IMR-90 (cell line): ENCODE data around the gene NAPEPLD. TPM values are rescaled to one million over a fixed set of nuclear protein-coding genes. Genes with fewer than 3 reads are reported as not detected.

Experiments
- ATAC-seq: fragments of 200-7000 bp; cut with Tn5 transposase; 2 replicates; pipeline ENCODE4 v1.9.1; 2020; ENCODE audit warnings: low read depth, mild to moderate bottlenecking, moderate library complexity
- BruUV-seq: library from RNA; stranded (reverse); fragments of 400-500 nt; replicated peaks from 2 replicates; lab custom pipeline; 2021; lab: Mats Ljungman, UMichigan
- CTCF ChIA-PET: fragments of 300-600 bp; formaldehyde crosslinking; extraction: SDS; loops from one replicate; lab custom pipeline; 2021; ENCODE audit warnings: antibody characterized with exemption; lab: Yijun Ruan, JAX
- POLR2A ChIA-PET: fragments of 300-600 bp; sonication (Branson Sonifier 250); formaldehyde crosslinking; loops from one replicate; lab custom pipeline; 2022; ENCODE audit warnings: antibody characterized with exemption; ENCODE audit not compliant: unreplicated experiment; lab: Charles Lee
- DNase-seq: peaks from one replicate; pipeline ENCODE4 v3.0.0; 2013
- H2AFZ ChIP-seq: replicated peaks from 2 replicates; pipeline ENCODE3; 2013; ENCODE audit warnings: low read length, mild to moderate bottlenecking; ENCODE audit not compliant: poor library complexity
- H2AK5ac ChIP-seq: 2 replicates; pipeline ENCODE4 v1.6.1; 2013; ENCODE audit warnings: low read depth, low read length, inconsistent platforms
- H2AK9ac ChIP-seq: replicated peaks from 2 replicates; pipeline ENCODE3; 2013; ENCODE audit warnings: mild to moderate bottlenecking, low read depth, low read length, moderate library complexity; ENCODE audit not compliant: poor library complexity
- H2BK120ac ChIP-seq: 2 replicates; pipeline ENCODE4 v1.6.1; 2013; ENCODE audit warnings: low read depth, low read length, inconsistent platforms
- H2BK15ac ChIP-seq: 3 replicates; pipeline ENCODE4 v1.6.1; 2013; ENCODE audit warnings: low read depth, low read length, inconsistent platforms
- H2BK20ac ChIP-seq: 2 replicates; pipeline ENCODE4 v1.6.1; 2013; ENCODE audit warnings: low read depth, mild to moderate bottlenecking, inconsistent platforms, low read length, moderate library complexity
- H2BK5ac ChIP-seq: 2 replicates; pipeline ENCODE4 v1.6.1; 2013; ENCODE audit warnings: mild to moderate bottlenecking, low read depth, low read length, inconsistent platforms; ENCODE audit not compliant: poor library complexity, severe bottlenecking
- H3K14ac ChIP-seq: replicated peaks from 2 replicates; pipeline ENCODE4 v1.6.1; 2013; ENCODE audit warnings: low read depth, low read length, inconsistent platforms
- H3K18ac ChIP-seq: 2 replicates; pipeline ENCODE4 v1.6.1; 2013; ENCODE audit warnings: low read depth, low read length, control low read depth
- H3K23ac ChIP-seq: 2 replicates; pipeline ENCODE4 v1.6.1; 2013; ENCODE audit warnings: low read depth, low read length, inconsistent platforms
- H3K27ac ChIP-seq: 2 replicates; pipeline ENCODE4 v1.5.1; 2013; ENCODE audit warnings: mild to moderate bottlenecking, control low read depth, low read length; ENCODE audit not compliant: insufficient read depth
- H3K27me3 ChIP-seq: 2 replicates; pipeline ENCODE4 v1.6.1; 2013; ENCODE audit warnings: low read length; ENCODE audit not compliant: control insufficient read depth, insufficient read depth
- H3K36me3 ChIP-seq: 2 replicates; pipeline ENCODE4 v1.6.1; 2013; ENCODE audit warnings: low read length, mixed read lengths; ENCODE audit not compliant: control insufficient read depth, insufficient read depth
- H3K4ac ChIP-seq: 2 replicates; pipeline ENCODE4 v1.6.1; 2013; ENCODE audit warnings: low read depth, low read length, inconsistent platforms
- H3K4me1 ChIP-seq: 2 replicates; pipeline ENCODE4 v1.6.1; 2013; ENCODE audit warnings: low read length, mixed read lengths; ENCODE audit not compliant: control insufficient read depth, insufficient read depth
- H3K4me2 ChIP-seq: 2 replicates; pipeline ENCODE4 v1.6.1; 2013; ENCODE audit warnings: low read depth, mild to moderate bottlenecking, control low read depth, low read length, moderate library complexity
- H3K4me3 ChIP-seq: 2 replicates; pipeline ENCODE4 v1.5.1; 2013; ENCODE audit warnings: low read depth, mild to moderate bottlenecking, control low read depth, low read length, moderate library complexity; ENCODE audit not compliant: insufficient read depth
- H3K56ac ChIP-seq: 2 replicates; pipeline ENCODE4 v1.6.1; 2013; ENCODE audit warnings: low read length, inconsistent platforms; ENCODE audit not compliant: insufficient read depth; ENCODE audit errors: extremely low read depth
- H3K79me1 ChIP-seq, 2 experiments: 2 replicates each; pipeline ENCODE4 v1.6.1; 2013; ENCODE audit warnings: low read length in 2 of 2, inconsistent platforms in 1 of 2, low read depth in 1 of 2
- H3K9ac ChIP-seq: 2 replicates; pipeline ENCODE4 v1.6.1; 2013; ENCODE audit warnings: low read depth, low read length, control low read depth
- H3K9me1 ChIP-seq: 2 replicates; pipeline ENCODE4 v1.6.1; 2013; ENCODE audit warnings: low read length, inconsistent platforms; ENCODE audit not compliant: insufficient read depth
- H3K9me3 ChIP-seq: 2 replicates; pipeline ENCODE4 v1.6.1; 2013; ENCODE audit warnings: low read length; ENCODE audit not compliant: control insufficient read depth, insufficient read depth
- H4K20me1 ChIP-seq: 2 replicates; pipeline ENCODE4 v1.6.1; 2013; ENCODE audit warnings: low read length, inconsistent platforms; ENCODE audit not compliant: insufficient read depth
- H4K5ac ChIP-seq: 2 replicates; pipeline ENCODE4 v1.6.1; 2013; ENCODE audit warnings: mild to moderate bottlenecking, low read depth, low read length, control low read depth
- H4K8ac ChIP-seq, 2 experiments: 2 replicates each; pipeline ENCODE4 v1.6.1; 2013; ENCODE audit warnings: low read depth in 2 of 2, low read length in 2 of 2, control low read depth in 1 of 2, inconsistent platforms in 1 of 2
- H4K91ac ChIP-seq: 2 replicates; pipeline ENCODE4 v1.6.1; 2013; ENCODE audit warnings: low read depth, low read length, inconsistent platforms; ENCODE audit not compliant: insufficient read depth
- BHLHE40 ChIP-seq: fragments of 150-350 bp; IDR thresholded peaks from 2 replicates; pipeline ENCODE4 v1.6.1; 2016; ENCODE audit warnings: mild to moderate bottlenecking, low read depth, low read length
- CEBPB ChIP-seq: IDR thresholded peaks from 2 replicates; pipeline ENCODE4 v1.6.1; 2012; ENCODE audit warnings: low read depth, low read length, improper control_type of control experiment
- MAFK ChIP-seq: IDR thresholded peaks from 2 replicates; pipeline ENCODE4 v1.6.1; 2012; ENCODE audit warnings: low read depth, low read length, improper control_type of control experiment
- MAZ ChIP-seq: IDR thresholded peaks from 2 replicates; pipeline ENCODE4 v1.6.1; 2012; ENCODE audit warnings: low read depth, mild to moderate bottlenecking, low read length, improper control_type of control experiment, moderate library complexity, borderline replicate concordance
- NFE2L2 ChIP-seq: fragments of 150-350 bp; IDR thresholded peaks from 2 replicates; pipeline ENCODE4 v1.6.1; 2016; ENCODE audit warnings: low read depth, mild to moderate bottlenecking, low read length
- SMC3 ChIP-seq: fragments of 150-350 bp; IDR thresholded peaks from 2 replicates; pipeline ENCODE4 v1.6.1; 2016; ENCODE audit warnings: low read depth, mild to moderate bottlenecking, antibody characterized with exemption, low read length, moderate library complexity
- WGBS, 2 experiments: methylation state at CpG; one replicate each; pipeline versions ENCODE4 v1.1.5 to v1.1.7; 2013; ENCODE audit warnings: missing lambda C conversion rate in 2 of 2; ENCODE audit not compliant: insufficient read length in 1 of 2; ENCODE audit errors: extremely low coverage in 2 of 2; 5-methylcytosine and 5-hydroxymethylcytosine counted together
- dilution Hi-C: fragments of 300-500 bp; cut with HindIII; formaldehyde crosslinking; loops from one replicate; pipeline ENCODE4 v1.14.3; 2018; ENCODE audit warnings: low sequenced_read_pairs; ENCODE audit not compliant: unreplicated experiment
- in situ Hi-C: fragments of 300-500 bp; cut with MboI; formaldehyde crosslinking; loops from 3 replicates; pipeline ENCODE4 v1.14.3; 2019; ENCODE audit warnings: low sequenced_read_pairs, inconsistent platforms, mixed read lengths
- intact Hi-C: fragments of 100-400 bp; cut with micrococcal nuclease; formaldehyde crosslinking; loops from 2 replicates; pipeline ENCODE4 v1.10.0; 2022
- polyA plus RNA-seq, 3 experiments: library from polyadenylated mRNA; depleted of rRNA; stranded (reverse); fragments of >200 nt; gene quantifications; 2 replicates each; pipeline ENCODE4 v1.2.3, GENCODE V29; 2012; ENCODE audit warnings: low replicate concordance in 1 of 3
- total RNA-seq: library from RNA; depleted of rRNA; stranded (reverse); fragments of >200 nt; gene quantifications from 2 replicates; pipeline ENCODE4 v1.2.3, GENCODE V29; 2012

Gene NAPEPLD
- total and polyA plus RNA-seq, 2 of the 4 experiments (the other 2 are of a cell fraction) = 2.2 to 3.4 TPM

- TF ChIP-seq CEBPB (peak; percentile 88), MAFK (no peak), NFE2L2 (no peak), MAZ (peak; percentile 91; the same call in 1 of the 2 replicates)
Observed at GRCh38 chr7:103074519-103075336, 74.2 kb downstream of the NAPEPLD start, which contains the start of the genes ARMC10 and FBXL13 (continued).

- no peaks in the 10 kb centered on the region for H3K36me3 ChIP-seq
- H2BK5ac ChIP-seq = peak overlapping the region; percentile 37
- H3K23ac ChIP-seq = peak overlapping the region; percentile 68
- peak overlapping the region; percentile 93 for H3K4me3 ChIP-seq
- peak overlapping the region; percentile 12; the same call in 1 of the 3 replicates for H2BK15ac ChIP-seq
- peak overlapping the region; percentile 41; the same call in 1 of the 2 replicates for H4K91ac ChIP-seq
- ChIA-PET CTCF (no interaction called here), POLR2A (no interaction called here)
- H3K14ac ChIP-seq = peak overlapping the region; percentile 77
- peaks cover 6% of the 10 kb centered on the region; the same call in 1 of the 2 replicates for H3K9me1 ChIP-seq
- H3K9me3 ChIP-seq = no peaks in the 10 kb centered on the region
- H4K8ac ChIP-seq = peak overlapping the region; percentile 3 to 73; a peak in 2 of 4 replicates
- no peak for DNase-seq
- H3K79me1 ChIP-seq = peaks cover 13 to 41% of the 10 kb centered on the region in 2 experiments
- dilution Hi-C loops (no loop called here), in situ Hi-C loops (no loop called here), intact Hi-C loops (no loop called here)
- WGBS, 2 experiments = 21% methylated on average over 4 of the region's 6 CpGs; no CpG with 5 or more reads in 1 of the 2 experiments
- no peak overlapping the region for H3K18ac ChIP-seq
- H2AK9ac ChIP-seq = peak overlapping the region; percentile 82
- H4K20me1 ChIP-seq = no peaks in the 10 kb centered on the region
- peak overlapping the region; percentile 94 for H3K4me2 ChIP-seq
- H2AK5ac ChIP-seq = no peak overlapping the region
- H2AFZ ChIP-seq = peak overlapping the region; percentile 100
- ATAC-seq = no peak; the same call in 1 of the 2 replicates
- H4K5ac ChIP-seq = peak overlapping the region; percentile 23; the same call in 1 of the 2 replicates
- H2BK20ac ChIP-seq = no peak overlapping the region
- H3K56ac ChIP-seq = peak overlapping the region; percentile 68
- H3K27me3 ChIP-seq = no peaks in the 10 kb centered on the region
- peak overlapping the region; percentile 76 for H3K9ac ChIP-seq
- peaks cover 2% of the 10 kb centered on the region; the same call in 1 of the 2 replicates for H3K4me1 ChIP-seq
- H3K4ac ChIP-seq = peak overlapping the region; percentile 64
- TF ChIP-seq SMC3 (no peak), BHLHE40 (peak; percentile 50; the same call in 1 of the 2 replicates)
- peak overlapping the region; percentile 54 for H3K27ac ChIP-seq
- no TSS peak for BruUV-seq
- no peak overlapping the region for H2BK120ac ChIP-seq
Observed at GRCh38 chr7:103073989-103074518, 74.8 kb downstream of the NAPEPLD start.
